ENCODE results near the gene LDB2. TPM values are rescaled to one million over a fixed set of nuclear protein-coding genes. Genes with fewer than 3 reads are reported as not detected.

The LDB2 gene
- total RNA-seq, 1 experiment from 2014 or later: not detected

DNA sequence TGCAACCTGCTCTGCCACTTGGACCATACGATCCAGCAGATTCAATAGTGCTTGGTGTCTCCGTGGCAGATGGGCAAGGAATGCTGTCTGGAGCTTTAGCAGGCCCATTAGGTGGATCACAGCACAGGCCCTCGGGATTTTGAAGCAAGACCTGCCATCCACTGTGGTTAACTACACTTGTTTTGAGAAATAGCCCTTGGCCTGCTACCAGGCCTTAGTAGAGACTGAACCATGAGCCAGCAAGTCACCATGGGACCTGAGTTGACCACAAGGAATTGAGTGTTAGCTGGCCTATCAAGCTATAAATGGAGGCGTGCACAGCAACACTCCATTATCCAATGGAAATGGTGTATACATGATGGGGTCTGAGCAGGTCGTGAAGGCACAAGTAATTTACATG, 14.5 kb upstream of the LDB2 start:
- no peaks in the 10 kb centered on the region for H3F3A ChIP-seq (ENCODE audit: insufficient read depth, low read depth)
- no peaks in the 10 kb centered on the region for H3K79me2 ChIP-seq (ENCODE audit: low read depth)
- DNase-seq: no peak
- no peaks in the 10 kb centered on the region for H3K9me3 ChIP-seq (ENCODE audit: insufficient read depth, low read depth)
- H3K27ac ChIP-seq: no peak overlapping the region
- no peaks in the 10 kb centered on the region for H3K27me3 ChIP-seq (ENCODE audit: insufficient read depth, low read depth)
- H3K36me3 ChIP-seq (ENCODE audit: low read depth): no peaks in the 10 kb centered on the region
- no peaks in the 10 kb centered on the region for H4K20me1 ChIP-seq (ENCODE audit: insufficient read depth)
- no peak overlapping the region for H3K4me3 ChIP-seq
- intact Hi-C loops (cut with micrococcal nuclease; ENCODE audit: unreplicated experiment): no loop called here
- no peaks in the 10 kb centered on the region for H3K9me2 ChIP-seq (ENCODE audit: insufficient read depth)
- no peak overlapping the region for H3K4me2 ChIP-seq
- CTCF ChIA-PET: no interaction called here
- H2AFZ ChIP-seq: no peak overlapping the region
- POLR2A ChIA-PET (ENCODE audit: unreplicated experiment): no interaction called here
- no peak for TF ChIP-seq CTCF (conservative IDR thresholded peaks at IDR 0.05)
- TF ChIP-seq EZH2 (IDR thresholded peaks at IDR 0.05; ENCODE audit: low read depth): no peak
- BruUV-seq (replicated peaks): no TSS peak
- no peaks in the 10 kb centered on the region for H3K4me1 ChIP-seq (replicated peaks; ENCODE audit: insufficient read depth)

DNA sequence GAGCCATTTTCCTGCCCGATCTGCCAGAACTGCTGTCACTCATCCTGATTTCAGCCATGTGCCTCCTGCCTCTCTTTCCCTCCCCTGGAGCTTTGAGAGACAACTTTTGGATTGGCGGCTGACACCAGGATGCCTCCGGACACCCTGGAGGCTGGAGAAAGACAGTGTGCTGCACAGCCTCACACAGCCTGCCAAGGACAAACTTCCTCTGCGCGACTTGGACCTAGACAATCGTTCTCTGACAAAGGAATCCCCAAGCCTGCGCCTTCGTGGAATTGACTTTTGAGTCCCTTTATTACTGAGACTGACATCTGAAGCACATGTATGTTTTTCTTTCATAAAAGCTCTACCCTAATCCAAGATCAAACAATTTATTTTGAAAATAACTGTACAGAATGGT, 10.8 kb upstream of the LDB2 start:
- H4K20me1 ChIP-seq (ENCODE audit: insufficient read depth): no peaks in the 10 kb centered on the region
- TF ChIP-seq CTCF (conservative IDR thresholded peaks at IDR 0.05) (no peak), EZH2 (IDR thresholded peaks at IDR 0.05; ENCODE audit: low read depth) (no peak)
- H3K9me3 ChIP-seq (ENCODE audit: insufficient read depth, low read depth): no peaks in the 10 kb centered on the region
- H3K27ac ChIP-seq: no peak overlapping the region
- H3K4me1 ChIP-seq (replicated peaks; ENCODE audit: insufficient read depth): no peaks in the 10 kb centered on the region
- H2AFZ ChIP-seq: no peak overlapping the region
- no TSS peak for BruUV-seq (replicated peaks)
- H3K4me3 ChIP-seq: no peak overlapping the region
- no peaks in the 10 kb centered on the region for H3K9me2 ChIP-seq (ENCODE audit: insufficient read depth)
- CTCF ChIA-PET: no interaction called here
- no peaks in the 10 kb centered on the region for H3K27me3 ChIP-seq (ENCODE audit: insufficient read depth, low read depth)
- H3F3A ChIP-seq (ENCODE audit: insufficient read depth, low read depth): no peaks in the 10 kb centered on the region
- intact Hi-C loops (cut with micrococcal nuclease; ENCODE audit: unreplicated experiment): no loop called here
- no peak for DNase-seq
- no peaks in the 10 kb centered on the region for H3K36me3 ChIP-seq (ENCODE audit: low read depth)
- H3K4me2 ChIP-seq: no peak overlapping the region
- no peaks in the 10 kb centered on the region for H3K79me2 ChIP-seq (ENCODE audit: low read depth)
- POLR2A ChIA-PET (ENCODE audit: unreplicated experiment): no interaction called here

DNA sequence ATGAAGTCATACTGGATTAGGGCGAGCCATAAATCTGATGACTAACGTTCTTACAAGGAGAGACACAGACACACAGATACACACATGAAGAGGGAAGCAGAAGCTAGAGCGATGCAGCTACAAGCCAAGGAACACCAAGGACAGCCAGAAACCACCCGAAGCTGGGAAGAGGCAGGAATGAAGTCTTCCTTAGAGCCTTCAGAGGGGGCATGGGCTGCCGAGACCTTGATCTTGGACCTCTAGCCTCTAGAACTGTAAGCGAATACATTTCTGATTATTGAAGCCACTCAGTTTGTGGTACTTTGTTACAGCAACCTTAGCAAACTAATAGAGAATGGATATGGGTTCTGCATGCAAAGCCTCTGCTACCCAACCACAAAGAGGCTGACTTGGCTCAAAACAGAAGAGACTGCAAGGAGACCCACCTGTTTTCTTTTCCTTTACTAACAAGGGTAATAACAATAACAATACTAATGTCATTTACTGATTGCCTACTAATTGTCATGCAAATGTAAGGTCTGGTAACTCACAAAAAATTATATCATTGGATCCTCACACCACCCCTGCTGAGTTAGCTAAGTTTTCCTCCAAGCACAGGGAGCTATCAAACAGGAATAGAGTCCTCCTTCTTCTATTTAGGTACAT, 10.1 kb upstream of the LDB2 start:
- Histone ChIP-seq H3K4me1 (replicated peaks; ENCODE audit: insufficient read depth) (no peaks in the 10 kb centered on the region), H3K4me2 (no peak overlapping the region), H3K79me2 (ENCODE audit: low read depth) (no peaks in the 10 kb centered on the region), H3K4me3 (no peak overlapping the region), H3K27ac (no peak overlapping the region), H3K27me3 (ENCODE audit: insufficient read depth, low read depth) (no peaks in the 10 kb centered on the region), H3K9me2 (ENCODE audit: insufficient read depth) (no peaks in the 10 kb centered on the region), H3K9me3 (ENCODE audit: insufficient read depth, low read depth) (no peaks in the 10 kb centered on the region), H2AFZ (no peak overlapping the region), H4K20me1 (ENCODE audit: insufficient read depth) (no peaks in the 10 kb centered on the region), H3K36me3 (ENCODE audit: low read depth) (no peaks in the 10 kb centered on the region), H3F3A (ENCODE audit: insufficient read depth, low read depth) (no peaks in the 10 kb centered on the region)
- no TSS peak for BruUV-seq (replicated peaks)
- ChIA-PET POLR2A (ENCODE audit: unreplicated experiment) (no interaction called here), CTCF (interaction anchor here (0.7 kb wide), 1 partner anchor 1986 kb away, joined by 3 read pairs; no protein-coding TSS in a partner anchor)
- intact Hi-C loops (cut with micrococcal nuclease; ENCODE audit: unreplicated experiment): no loop called here
- DNase-seq: no peak
- no peak for TF ChIP-seq CTCF (conservative IDR thresholded peaks at IDR 0.05)
- TF ChIP-seq EZH2 (IDR thresholded peaks at IDR 0.05; ENCODE audit: low read depth): no peak
